ENCODE measurements around the gene SIPA1.
A peak's percentile ranks its signal among the peaks of the same experiment; 100 is the strongest.

SIPA1 gene

DNA sequence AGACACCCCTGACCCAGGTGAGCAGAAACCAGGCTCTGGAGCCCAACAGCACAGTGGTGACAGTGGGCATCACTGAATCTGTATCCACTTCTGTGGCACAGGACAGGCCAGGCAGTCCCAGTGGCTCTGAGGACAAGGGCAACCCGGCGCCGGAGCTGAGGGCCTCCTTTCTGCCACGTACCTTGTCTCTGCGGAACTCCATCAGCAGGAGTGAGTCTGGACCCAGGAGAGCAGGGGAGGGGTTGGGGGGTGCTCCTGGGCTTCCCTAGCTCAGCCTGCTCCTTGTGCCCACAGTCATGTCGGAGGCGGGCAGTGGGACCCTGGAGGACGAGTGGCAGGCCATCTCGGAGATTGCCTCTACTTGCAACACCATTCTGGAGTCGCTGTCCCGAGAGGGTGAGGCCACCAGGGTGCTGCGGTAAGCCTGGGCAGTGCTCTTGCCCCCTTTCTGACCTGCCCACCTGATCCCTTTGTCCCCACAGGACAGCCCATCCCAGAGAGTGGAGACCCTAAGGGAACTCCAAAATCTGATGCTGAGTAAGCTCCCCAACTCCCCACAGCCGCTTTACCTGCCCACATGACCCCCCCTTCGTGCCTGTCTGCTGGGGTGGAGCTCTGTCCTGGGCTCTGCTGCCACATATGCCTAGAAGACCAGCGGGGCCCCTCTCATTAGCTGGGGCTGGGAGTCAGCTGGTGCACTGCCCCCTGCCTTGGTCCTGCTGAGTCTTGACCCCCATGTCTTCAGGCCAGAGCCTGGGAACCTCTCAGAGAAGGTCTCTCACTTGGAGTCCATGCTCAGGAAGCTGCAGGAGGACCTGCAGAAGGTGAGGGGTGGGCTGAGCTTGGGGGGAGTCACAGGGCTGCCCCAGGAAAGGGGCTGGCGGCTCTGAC lies 12.0 kb downstream of the SIPA1 start:
- H3K4me3 ChIP-seq (ENCODE audit: low read depth in 1 of 2, low read length in 2 of 2): no peak overlapping the region
- no peak overlapping the region for H3K27ac ChIP-seq (ENCODE audit: low read length)
- no peaks in the 10 kb centered on the region for H3K9me3 ChIP-seq (ENCODE audit: control insufficient read depth in 1 of 2, low read length in 2 of 2)
- peaks cover 13 to 52% of the 10 kb centered on the region in 2 donors for H3K36me3 ChIP-seq (ENCODE audit: control insufficient read depth in 1 of 2, insufficient read depth in 2 of 2, low read length in 2 of 2)
- H3K27me3 ChIP-seq (ENCODE audit: low read depth, low read length): no peaks in the 10 kb centered on the region
- peaks cover 24 to 46% of the 10 kb centered on the region in 2 donors for H3K4me1 ChIP-seq (ENCODE audit: control insufficient read depth in 1 of 2, insufficient read depth in 2 of 2, low read length in 2 of 2)

DNA sequence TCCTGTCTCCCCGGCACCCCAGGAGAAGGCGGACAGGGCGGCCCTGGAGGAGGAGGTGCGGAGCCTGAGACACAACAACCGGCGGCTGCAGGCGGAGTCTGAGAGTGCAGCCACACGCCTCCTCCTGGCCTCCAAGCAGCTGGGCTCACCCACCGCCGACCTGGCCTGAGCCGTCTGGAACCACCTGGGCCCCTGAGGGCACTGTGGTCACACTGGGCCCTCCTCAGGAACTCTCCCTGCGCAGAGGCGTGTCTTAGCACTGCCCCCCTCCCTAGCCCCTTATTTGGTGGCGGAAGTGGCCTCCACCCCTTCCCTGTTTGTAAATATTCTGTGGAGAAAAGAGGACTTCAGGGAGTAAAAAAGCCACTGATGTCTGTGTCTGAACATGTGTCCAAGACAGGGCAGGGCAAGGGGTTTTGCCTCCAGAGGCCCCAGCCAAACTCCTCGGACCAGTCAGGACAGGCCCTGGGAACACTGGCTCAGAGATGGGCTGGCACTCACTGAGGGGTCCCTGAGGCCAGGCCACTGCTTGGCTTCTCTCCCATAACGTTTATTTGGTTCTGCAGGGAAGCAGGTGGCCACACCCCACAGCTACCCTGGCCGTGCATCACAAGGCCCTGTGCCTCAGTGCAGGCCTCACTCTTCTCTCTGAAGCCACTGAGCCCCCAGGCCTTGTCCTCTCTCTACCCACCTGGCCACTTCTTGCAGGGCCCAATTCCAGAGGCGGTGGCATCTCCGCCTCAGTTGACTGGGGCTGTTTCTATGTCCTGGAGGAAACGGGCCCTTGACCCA lies 12.8 kb downstream of the SIPA1 start:
- H3K4me3 ChIP-seq (ENCODE audit: low read depth in 1 of 2, low read length in 2 of 2): no peak overlapping the region
- H3K36me3 ChIP-seq (ENCODE audit: control insufficient read depth in 1 of 2, insufficient read depth in 2 of 2, low read length in 2 of 2): peaks cover 16 to 52% of the 10 kb centered on the region in 2 donors
- H3K4me1 ChIP-seq (ENCODE audit: control insufficient read depth in 1 of 2, insufficient read depth in 2 of 2, low read length in 2 of 2): peaks cover 24 to 49% of the 10 kb centered on the region in 2 donors
- no peaks in the 10 kb centered on the region for H3K27me3 ChIP-seq (ENCODE audit: low read depth, low read length)
- peak overlapping the region; percentile 85 for H3K27ac ChIP-seq (ENCODE audit: low read length)
- H3K9me3 ChIP-seq (ENCODE audit: control insufficient read depth in 1 of 2, low read length in 2 of 2): no peaks in the 10 kb centered on the region

DNA sequence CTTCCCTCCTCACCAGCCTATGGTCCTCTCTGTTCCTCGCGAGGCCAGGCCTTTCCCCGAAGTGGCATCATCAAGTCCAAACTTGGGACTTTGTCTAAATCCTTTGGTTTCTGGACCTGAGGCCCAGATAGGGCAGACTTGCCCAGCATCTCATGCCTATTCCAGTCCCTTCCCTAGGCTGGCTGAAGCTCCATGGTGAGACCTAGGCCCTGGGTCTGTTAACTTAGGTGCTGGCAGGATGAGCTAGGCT lies 13.4 kb downstream of the SIPA1 start:
- peaks cover 24 to 49% of the 10 kb centered on the region in 2 donors for H3K4me1 ChIP-seq (ENCODE audit: control insufficient read depth in 1 of 2, insufficient read depth in 2 of 2, low read length in 2 of 2)
- no peak overlapping the region for H3K4me3 ChIP-seq (ENCODE audit: low read depth in 1 of 2, low read length in 2 of 2)
- peaks cover 21 to 52% of the 10 kb centered on the region in 2 donors for H3K36me3 ChIP-seq (ENCODE audit: control insufficient read depth in 1 of 2, insufficient read depth in 2 of 2, low read length in 2 of 2)
- H3K27ac ChIP-seq (ENCODE audit: low read length): peak overlapping the region; percentile 85
- no peaks in the 10 kb centered on the region for H3K9me3 ChIP-seq (ENCODE audit: control insufficient read depth in 1 of 2, low read length in 2 of 2)
- H3K27me3 ChIP-seq (ENCODE audit: low read depth, low read length): no peaks in the 10 kb centered on the region

DNA sequence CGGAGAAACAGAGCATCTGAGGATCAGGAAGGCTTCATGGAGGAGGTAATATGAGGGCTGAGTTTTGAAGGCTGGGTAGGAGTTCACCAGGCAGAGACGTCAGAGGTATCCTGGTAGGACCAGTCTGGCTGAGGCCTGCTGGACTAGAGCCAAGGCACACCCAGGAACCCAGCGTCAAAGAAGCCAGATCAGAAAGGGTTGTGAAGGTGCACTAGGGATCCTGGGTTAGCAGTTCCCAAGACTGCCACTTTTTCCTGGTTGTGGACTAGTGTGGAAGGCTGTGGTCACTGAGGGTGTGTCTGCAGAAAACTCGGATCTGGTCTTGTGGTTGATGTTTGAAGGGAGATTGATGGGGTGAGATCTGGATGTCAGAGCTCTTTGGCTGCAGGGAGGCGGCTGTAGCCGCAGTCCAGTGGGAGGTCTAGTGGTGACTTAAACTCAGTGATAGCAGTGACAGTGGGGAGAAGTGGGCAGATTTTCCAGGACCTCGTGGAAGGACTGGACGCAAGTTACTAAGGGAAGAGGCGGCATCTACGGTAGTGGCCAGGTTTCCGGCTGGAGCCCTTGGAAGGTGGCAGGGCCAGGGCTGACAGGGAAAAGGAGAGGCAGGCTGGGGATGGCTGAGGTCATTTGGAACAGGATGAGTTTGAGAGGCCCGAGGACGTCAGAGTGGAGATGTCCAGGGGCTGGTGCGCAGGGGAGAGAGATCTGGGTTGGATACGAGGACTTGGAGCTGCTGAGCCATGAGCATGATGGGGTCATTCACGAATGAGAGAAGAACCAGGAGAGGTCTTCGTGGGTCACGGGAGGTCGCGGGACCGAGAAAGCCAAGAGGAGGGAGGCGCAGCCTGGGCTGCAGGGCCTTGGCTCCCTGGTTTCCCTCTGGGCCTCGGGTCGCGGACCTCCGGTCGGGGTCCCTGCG lies 13.9 kb downstream of the SIPA1 start:
- Histone ChIP-seq H3K27me3 (ENCODE audit: low read depth, low read length) (no peaks in the 10 kb centered on the region), H3K4me3 (ENCODE audit: low read depth in 1 of 2, low read length in 2 of 2) (peak overlapping the region; percentile 50 to 64), H3K27ac (ENCODE audit: low read length) (peak overlapping the region; percentile 85), H3K4me1 (ENCODE audit: control insufficient read depth in 1 of 2, insufficient read depth in 2 of 2, low read length in 2 of 2) (peaks cover 24 to 49% of the 10 kb centered on the region in 2 donors), H3K36me3 (ENCODE audit: control insufficient read depth in 1 of 2, insufficient read depth in 2 of 2, low read length in 2 of 2) (peaks cover 25 to 52% of the 10 kb centered on the region in 2 donors), H3K9me3 (ENCODE audit: control insufficient read depth in 1 of 2, low read length in 2 of 2) (no peaks in the 10 kb centered on the region)

DNA sequence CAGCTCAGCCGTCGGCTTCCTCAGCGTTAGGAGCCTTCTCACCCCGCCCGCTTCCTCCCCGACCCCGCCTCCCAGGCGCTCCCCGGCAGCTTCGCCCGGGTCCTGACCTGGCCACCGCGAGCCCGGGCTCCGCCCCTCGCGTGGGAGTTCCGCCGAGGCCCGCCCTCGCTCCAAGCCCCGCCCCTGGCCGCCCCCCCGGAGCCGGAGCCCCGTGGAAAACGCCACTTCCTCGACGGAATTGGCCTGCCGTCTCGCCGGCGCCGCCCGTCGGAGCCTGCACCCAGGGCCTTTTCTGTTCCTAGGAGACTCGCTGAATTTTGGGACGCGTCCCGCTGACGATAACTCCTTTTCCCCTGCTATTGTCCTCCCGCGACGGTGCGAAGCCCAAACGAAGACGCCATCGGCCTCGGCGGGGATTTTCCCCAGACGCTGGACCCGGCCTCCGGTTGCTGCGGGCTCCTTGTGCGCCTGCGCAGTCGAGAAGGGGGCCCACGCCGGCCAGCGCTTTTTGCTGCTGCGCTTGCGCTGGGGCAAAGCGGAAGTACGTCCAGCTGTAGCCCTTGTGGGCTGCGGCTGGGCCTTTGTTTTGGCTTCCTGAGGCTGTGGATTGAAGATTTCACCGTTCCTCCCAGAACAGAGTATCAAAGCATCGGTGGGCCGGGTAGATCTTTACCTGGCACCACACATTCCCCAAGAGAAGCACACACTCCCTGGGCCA lies 14.8 kb downstream of the SIPA1 start:
- Histone ChIP-seq H3K4me3 (ENCODE audit: low read depth in 1 of 2, low read length in 2 of 2) (peak overlapping the region; percentile 64 to 68), H3K36me3 (ENCODE audit: control insufficient read depth in 1 of 2, insufficient read depth in 2 of 2, low read length in 2 of 2) (peaks cover 32 to 59% of the 10 kb centered on the region in 2 donors), H3K9me3 (ENCODE audit: control insufficient read depth in 1 of 2, low read length in 2 of 2) (no peaks in the 10 kb centered on the region), H3K27ac (ENCODE audit: low read length) (peak overlapping the region; percentile 96), H3K4me1 (ENCODE audit: control insufficient read depth in 1 of 2, insufficient read depth in 2 of 2, low read length in 2 of 2) (peaks cover 24 to 49% of the 10 kb centered on the region in 2 donors), H3K27me3 (ENCODE audit: low read depth, low read length) (no peaks in the 10 kb centered on the region)

DNA sequence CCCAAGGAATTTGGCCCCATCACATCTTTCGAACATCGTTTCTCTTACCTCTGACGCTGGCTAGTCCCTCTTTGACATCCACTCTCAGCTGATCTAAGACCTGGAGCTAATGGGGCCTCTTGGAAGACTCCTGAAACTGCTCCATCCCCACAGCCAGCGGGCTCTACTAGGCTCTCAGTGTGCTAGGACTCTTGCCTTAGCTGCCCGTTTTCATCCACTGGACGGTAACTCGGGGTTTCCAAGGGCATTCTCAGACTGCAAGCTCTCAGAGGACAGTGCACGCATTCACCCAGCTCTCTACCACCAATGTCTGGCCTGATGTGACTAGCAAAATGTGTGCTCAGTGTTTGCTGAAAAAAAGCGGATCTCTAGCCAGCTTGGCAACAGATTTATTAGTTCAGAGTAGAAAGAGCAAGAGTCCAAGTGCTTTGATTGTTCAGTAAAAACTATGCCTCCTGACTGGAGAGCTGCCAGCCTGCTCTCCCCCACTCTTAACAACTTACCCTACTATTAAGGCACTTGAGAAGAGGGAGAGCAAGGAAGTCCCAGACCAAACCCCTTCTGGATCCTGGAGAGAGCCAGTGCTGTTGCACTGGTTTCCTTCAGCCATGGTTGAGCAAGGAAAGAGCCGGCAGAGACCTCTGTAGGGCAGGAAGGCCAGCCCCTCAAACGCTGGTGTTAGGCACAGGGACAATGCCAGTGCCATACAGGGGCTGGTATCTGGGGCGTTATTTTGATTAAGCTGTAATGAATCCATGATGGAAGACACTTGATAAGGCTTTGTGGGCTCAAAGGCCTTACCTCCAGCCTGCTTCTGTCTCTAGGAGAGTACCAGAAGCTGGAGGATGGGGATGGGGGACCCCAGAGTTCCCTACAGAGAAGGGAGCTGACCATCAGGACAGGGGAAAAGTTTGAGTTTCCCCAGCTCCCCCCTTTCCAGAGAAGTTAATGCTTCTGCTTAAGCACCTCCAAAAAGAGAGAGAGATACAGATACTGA lies 15.6 kb downstream of the SIPA1 start:
- Histone ChIP-seq H3K9me3 (ENCODE audit: control insufficient read depth in 1 of 2, low read length in 2 of 2) (no peaks in the 10 kb centered on the region), H3K36me3 (ENCODE audit: control insufficient read depth in 1 of 2, insufficient read depth in 2 of 2, low read length in 2 of 2) (peaks cover 41 to 67% of the 10 kb centered on the region in 2 donors), H3K27me3 (ENCODE audit: low read depth, low read length) (no peaks in the 10 kb centered on the region), H3K4me1 (ENCODE audit: control insufficient read depth in 1 of 2, insufficient read depth in 2 of 2, low read length in 2 of 2) (peaks cover 24 to 49% of the 10 kb centered on the region in 2 donors), H3K4me3 (ENCODE audit: low read depth in 1 of 2, low read length in 2 of 2) (peak overlapping the region; percentile 64 to 68), H3K27ac (ENCODE audit: low read length) (peak overlapping the region; percentile 96)

DNA sequence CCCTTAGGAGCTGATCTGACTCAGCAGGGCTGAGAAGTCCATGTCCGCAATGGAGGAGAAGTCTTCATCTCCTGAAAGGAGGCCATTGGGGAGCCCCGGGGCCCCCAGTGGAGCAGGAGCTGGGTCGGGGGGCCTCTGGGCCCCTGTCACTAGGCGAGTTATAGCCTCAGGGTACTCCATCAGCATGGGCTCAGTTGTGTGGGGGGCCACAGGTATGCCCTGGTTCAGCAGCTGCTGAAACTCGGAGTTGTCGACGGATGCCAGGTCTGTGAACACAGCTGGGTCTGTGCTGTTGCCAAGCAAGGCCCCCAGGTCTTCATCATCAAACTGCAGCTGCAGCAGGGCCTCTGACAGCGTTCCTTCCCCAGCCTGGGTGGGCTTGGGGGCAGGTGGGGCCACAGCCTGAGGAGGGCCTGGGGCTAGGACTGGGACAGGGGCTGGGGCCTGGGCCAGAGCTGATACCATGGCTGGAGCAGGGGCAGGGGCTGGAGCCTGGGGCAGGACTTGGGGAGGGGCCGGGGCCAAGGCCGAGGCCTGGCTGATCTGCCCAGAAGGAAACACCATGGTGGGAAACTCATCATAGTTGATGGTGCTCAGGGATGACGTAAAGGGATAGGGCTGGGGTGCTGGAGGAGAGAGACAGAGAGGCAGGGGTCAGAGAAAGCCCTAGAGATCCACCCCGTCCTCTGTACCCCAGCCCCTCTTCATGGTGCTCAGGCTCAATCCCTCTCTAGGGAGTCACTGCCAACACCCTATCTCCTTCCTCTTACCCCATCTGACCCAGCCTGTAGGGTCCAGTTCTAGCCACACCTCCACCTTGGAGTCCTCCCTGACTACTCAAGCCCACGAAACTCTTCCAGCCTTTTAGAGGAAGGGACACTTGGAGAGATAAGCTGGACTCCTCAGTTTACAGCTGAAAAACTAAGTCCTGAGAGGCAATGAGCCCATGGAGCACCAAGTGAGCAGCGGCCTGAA lies 16.8 kb downstream of the SIPA1 start:
- Histone ChIP-seq H3K4me1 (ENCODE audit: control insufficient read depth in 1 of 2, insufficient read depth in 2 of 2, low read length in 2 of 2) (peaks cover 24 to 39% of the 10 kb centered on the region in 2 donors), H3K9me3 (ENCODE audit: control insufficient read depth in 1 of 2, low read length in 2 of 2) (no peaks in the 10 kb centered on the region), H3K36me3 (ENCODE audit: control insufficient read depth in 1 of 2, insufficient read depth in 2 of 2, low read length in 2 of 2) (peaks cover 52 to 70% of the 10 kb centered on the region in 2 donors), H3K27me3 (ENCODE audit: low read depth, low read length) (no peaks in the 10 kb centered on the region), H3K27ac (ENCODE audit: low read length) (peak overlapping the region; percentile 96), H3K4me3 (ENCODE audit: low read depth in 1 of 2, low read length in 2 of 2) (no peak overlapping the region)

DNA sequence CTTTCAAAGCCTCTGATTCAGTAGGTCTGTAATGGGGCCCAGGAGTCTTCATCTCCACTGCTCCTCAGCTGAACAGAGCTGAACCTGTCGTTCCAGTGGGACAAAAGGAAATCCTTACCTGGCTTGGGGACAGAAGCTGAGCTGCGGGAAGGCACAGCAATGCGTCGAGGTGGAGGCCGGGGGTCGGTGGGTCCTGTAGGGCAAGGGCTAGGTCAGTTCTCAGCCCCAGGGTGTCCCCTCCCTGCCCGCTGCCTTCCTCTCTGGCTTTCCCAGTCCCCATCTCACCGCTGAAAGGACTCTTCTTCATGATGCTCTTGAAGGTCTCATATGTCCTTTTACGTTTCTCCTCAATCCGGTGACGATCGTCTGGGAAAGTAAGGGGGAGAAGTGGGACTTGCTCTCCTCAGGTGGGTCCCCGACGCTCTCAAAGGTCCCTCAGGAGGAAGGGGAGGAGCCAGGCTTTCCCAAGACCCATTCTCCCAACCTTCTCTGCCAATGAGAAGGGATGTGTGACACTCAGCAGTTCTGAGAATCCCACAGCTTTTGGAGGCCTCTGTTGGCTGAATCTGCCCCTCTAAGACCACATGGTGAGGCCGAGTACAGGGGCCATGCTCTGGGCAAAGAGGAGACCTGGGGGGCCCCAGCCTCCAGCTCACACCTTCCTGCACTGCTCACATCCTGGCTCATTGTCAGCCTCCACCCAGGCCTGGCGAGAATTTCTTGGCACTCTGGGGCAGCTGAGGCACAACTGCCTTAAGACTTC lies 17.9 kb downstream of the SIPA1 start:
- no peak overlapping the region for H3K4me3 ChIP-seq (ENCODE audit: low read depth in 1 of 2, low read length in 2 of 2)
- H3K9me3 ChIP-seq (ENCODE audit: control insufficient read depth in 1 of 2, low read length in 2 of 2): no peaks in the 10 kb centered on the region
- no peak overlapping the region for H3K27ac ChIP-seq (ENCODE audit: low read length)
- peaks cover 60 to 66% of the 10 kb centered on the region in 2 donors for H3K36me3 ChIP-seq (ENCODE audit: control insufficient read depth in 1 of 2, insufficient read depth in 2 of 2, low read length in 2 of 2)
- H3K27me3 ChIP-seq (ENCODE audit: low read depth, low read length): no peaks in the 10 kb centered on the region
- peaks cover 24 to 35% of the 10 kb centered on the region in 2 donors for H3K4me1 ChIP-seq (ENCODE audit: control insufficient read depth in 1 of 2, insufficient read depth in 2 of 2, low read length in 2 of 2)
